A549 treated with CORT108297 at 1 μM for 4 hours (cell line): ENCODE data around the gene NELFB. TPM values are rescaled to one million over a fixed set of nuclear protein-coding genes. Genes with fewer than 3 reads are reported as not detected.

Experiments
- total RNA-seq: library from RNA; stranded (reverse); fragments of 200-300 nt; extraction: Qiagen RNA extraction; gene quantifications from 5 replicates; pipeline ENCODE4 v1.2.3, GENCODE V29; 2022

NELFB gene
- total RNA-seq, result 42.6 to 62.4 TPM (median 57.8 TPM) in 5 replicates

GRCh38 chr9:137254624-137255447 lies at the start of gene NELFB:
NELFB (plus strand) TSS chr9:137255327.

GRCh38 chr9:137222190-137223077 lies 32.7 kb upstream of the NELFB start, which contains the start of gene RNF208:
RNF208 (minus strand) TSS chr9:137222240; CDS start chr9:137221212, 1,028 bp downstream.

GRCh38 chr9:137224830-137225694 lies 30.1 kb upstream of the NELFB start, which contains the start of gene CYSRT1:
CYSRT1 (plus strand) TSS chr9:137225174; CDS start chr9:137225622, 448 bp downstream.

GRCh38 chr9:137227054-137227852 lies 27.9 kb upstream of the NELFB start, which contains the start of gene RNF224:
RNF224 (plus strand) TSS chr9:137227502; CDS start chr9:137228336, 834 bp downstream.

GRCh38 chr9:137230705-137231371 lies 24.3 kb upstream of the NELFB start, which contains the start of gene SLC34A3:
SLC34A3 (plus strand) TSS chr9:137230901; CDS start chr9:137231703, 802 bp downstream.

GRCh38 chr9:137240841-137241489 lies 14.2 kb upstream of the NELFB start, which contains the start of gene TUBB4B:
TUBB4B (plus strand) TSS chr9:137241287; CDS start chr9:137241361, 74 bp downstream.

GRCh38 chr9:137251194-137251461 lies 4.0 kb upstream of the NELFB start, which contains the start of gene STPG3:
STPG3 (plus strand) TSS chr9:137251286; CDS start chr9:137251287, 1 bp downstream.

GRCh38 chr9:137277329-137278041 lies 22.4 kb downstream of the NELFB start, which contains the start of gene TOR4A:
TOR4A (plus strand) TSS chr9:137277726; CDS start chr9:137278690, 964 bp downstream.

GRCh38 chr9:137302118-137302448 lies 47.0 kb downstream of the NELFB start, which contains the start of gene NRARP:
NRARP (minus strand) TSS chr9:137302271; CDS start chr9:137301928, 343 bp downstream.

Other genes with a start within 250 kb of the NELFB start
- 20.4 to 30.4 TPM (median 27.8 TPM) in 5 replicates for gene ABCA2, start 227.1 kb upstream of the NELFB start, total RNA-seq
- 0.08 to 0.09 TPM in 2 of 5 replicates, not detected in the others for gene FUT7, start 223.2 kb upstream of the NELFB start, total RNA-seq
- gene NPDC1, start 209.2 kb upstream of the NELFB start, total RNA-seq, result 41.2 to 91.4 TPM (median 89.1 TPM) in 5 replicates
- gene ENTPD2, start 201.3 kb upstream of the NELFB start, total RNA-seq, result 0.63 to 1.4 TPM (median 0.95 TPM) in 5 replicates
- 15.2 to 28.2 TPM (median 25.3 TPM) in 5 replicates for gene SAPCD2, start 184.8 kb upstream of the NELFB start, total RNA-seq
- gene UAP1L1, start 177.8 kb upstream of the NELFB start, total RNA-seq, result 9.5 to 17.0 TPM (median 12.6 TPM) in 5 replicates
- gene MAN1B1, start 168.3 kb upstream of the NELFB start, total RNA-seq, result 42.2 to 55.4 TPM (median 51.2 TPM) in 5 replicates
- 72.4 to 138 TPM (median 129 TPM) in 5 replicates for gene DPP7, start 140.6 kb upstream of the NELFB start, total RNA-seq
- gene GRIN1, start 116.2 kb upstream of the NELFB start, total RNA-seq, result 0.22 to 0.94 TPM (median 0.34 TPM) in 5 replicates
- 0.61 to 2.2 TPM (median 1.4 TPM) in 5 replicates for gene LRRC26, start 85.3 kb upstream of the NELFB start, total RNA-seq
- not detected in 5 replicates for gene TMEM210, start 83.3 kb upstream of the NELFB start, total RNA-seq
- gene ANAPC2, start 66.8 kb upstream of the NELFB start, total RNA-seq, result 24.9 to 40.7 TPM (median 36.9 TPM) in 5 replicates
- 102 to 161 TPM (median 150 TPM) in 5 replicates for gene SSNA1, start 66.7 kb upstream of the NELFB start, total RNA-seq
- 6.2 to 10.5 TPM (median 10.1 TPM) in 5 replicates for gene TPRN, start 54.6 kb upstream of the NELFB start, total RNA-seq
- gene TMEM203, start 49.7 kb upstream of the NELFB start, total RNA-seq, result 35.3 to 48.6 TPM (median 45.8 TPM) in 5 replicates
- gene NDOR1, start 49.6 kb upstream of the NELFB start, total RNA-seq, result 11.5 to 21.6 TPM (median 18.2 TPM) in 5 replicates
- 0.95 to 2.7 TPM (median 2.2 TPM) in 5 replicates for gene RNF208, start 33.1 kb upstream of the NELFB start, total RNA-seq
- gene CYSRT1, start 30.2 kb upstream of the NELFB start, total RNA-seq, result 2.7 to 5.0 TPM (median 4.3 TPM) in 5 replicates
- 0.09 to 0.24 TPM (median 0.14 TPM) in 5 replicates for gene RNF224, start 27.8 kb upstream of the NELFB start, total RNA-seq
- 0.07 to 0.14 TPM (median 0.10 TPM) in 4 of 5 replicates, not detected in the other for gene SLC34A3, start 24.4 kb upstream of the NELFB start, total RNA-seq
- 616 to 807 TPM (median 766 TPM) in 5 replicates for gene TUBB4B, start 14.0 kb upstream of the NELFB start, total RNA-seq
- 0.07 TPM in 1 of 5 replicates, not detected in the others for gene STPG3, start 4.0 kb upstream of the NELFB start, total RNA-seq
- 17.1 to 31.6 TPM (median 26.1 TPM) in 5 replicates for gene TOR4A, start 22.4 kb downstream of the NELFB start, total RNA-seq
- 2.8 to 7.8 TPM (median 4.8 TPM) in 5 replicates for gene NRARP, start 46.9 kb downstream of the NELFB start, total RNA-seq
- 4.9 to 7.8 TPM (median 7.0 TPM) in 5 replicates for gene EXD3, start 167.8 kb downstream of the NELFB start, total RNA-seq
- gene NOXA1, start 168.1 kb downstream of the NELFB start, total RNA-seq, result 0.78 to 2.3 TPM (median 2.0 TPM) in 5 replicates
- gene ENTPD8, start 186.0 kb downstream of the NELFB start, total RNA-seq, result 0.21 to 0.27 TPM (median 0.24 TPM) in 5 replicates
- 30.7 to 47.3 TPM (median 43.7 TPM) in 5 replicates for gene NSMF, start 204.0 kb downstream of the NELFB start, total RNA-seq